IPS-18a (cell line): ENCODE results near the gene FAM107B.

ENCODE experiments used
- H3K27ac ChIP-seq: one replicate; pipeline ENCODE4 v1.5.1; 2013; ENCODE audit warnings: low read length
- H3K27me3 ChIP-seq: one replicate; pipeline ENCODE4 v1.6.1; 2013; ENCODE audit warnings: mild to moderate bottlenecking, low read length; ENCODE audit not compliant: control insufficient read depth, insufficient read depth
- H3K36me3 ChIP-seq: one replicate; pipeline ENCODE4 v1.6.1; 2013; ENCODE audit warnings: low read depth, low read length; ENCODE audit not compliant: control insufficient read depth
- H3K4me1 ChIP-seq: one replicate; pipeline ENCODE4 v1.6.1; 2013; ENCODE audit warnings: low read depth, low read length; ENCODE audit not compliant: control insufficient read depth
- H3K4me3 ChIP-seq: one replicate; pipeline ENCODE4 v1.5.1; 2013; ENCODE audit warnings: low read length
- H3K9ac ChIP-seq: one replicate; pipeline ENCODE4 v1.6.1; 2013; ENCODE audit warnings: mild to moderate bottlenecking, low read length, moderate library complexity
- H3K9me3 ChIP-seq: one replicate; pipeline ENCODE4 v1.6.1; 2013; ENCODE audit warnings: low read depth, low read length; ENCODE audit not compliant: control insufficient read depth

The FAM107B gene

GRCh38 chr10:14616465-14616864 lies 158.2 kb downstream of the FAM107B start:
- Histone ChIP-seq H3K27me3 (no peaks in the 10 kb centered on the region), H3K4me1 (no peaks in the 10 kb centered on the region), H3K9me3 (no peaks in the 10 kb centered on the region), H3K36me3 (no peaks in the 10 kb centered on the region), H3K4me3 (no peak overlapping the region), H3K9ac (no peak overlapping the region), H3K27ac (no peak overlapping the region)

GRCh38 chr10:14613588-14613920 lies 161.1 kb downstream of the FAM107B start:
- Histone ChIP-seq H3K27me3 (no peaks in the 10 kb centered on the region), H3K9ac (no peak overlapping the region), H3K36me3 (no peaks in the 10 kb centered on the region), H3K9me3 (no peaks in the 10 kb centered on the region), H3K4me1 (no peaks in the 10 kb centered on the region), H3K27ac (no peak overlapping the region), H3K4me3 (no peak overlapping the region)

- Histone ChIP-seq H3K9ac (no peak overlapping the region), H3K9me3 (no peaks in the 10 kb centered on the region), H3K27ac (no peak overlapping the region), H3K4me3 (no peak overlapping the region), H3K36me3 (no peaks in the 10 kb centered on the region), H3K27me3 (no peaks in the 10 kb centered on the region), H3K4me1 (no peaks in the 10 kb centered on the region)
Observed at GRCh38 chr10:14612873-14613587, 161.7 kb downstream of the FAM107B start.

- H3K27ac ChIP-seq, result no peak overlapping the region
- no peaks in the 10 kb centered on the region for H3K36me3 ChIP-seq
- H3K4me1 ChIP-seq, result no peaks in the 10 kb centered on the region
- no peak overlapping the region for H3K9ac ChIP-seq
- no peaks in the 10 kb centered on the region for H3K27me3 ChIP-seq
- no peaks in the 10 kb centered on the region for H3K9me3 ChIP-seq
- no peak overlapping the region for H3K4me3 ChIP-seq
Observed at GRCh38 chr10:14611968-14612693, 162.6 kb downstream of the FAM107B start.

- Histone ChIP-seq H3K27ac (no peak overlapping the region), H3K27me3 (peaks cover 20% of the 10 kb centered on the region), H3K4me3 (no peak overlapping the region), H3K9ac (no peak overlapping the region), H3K36me3 (no peaks in the 10 kb centered on the region), H3K9me3 (no peaks in the 10 kb centered on the region), H3K4me1 (no peaks in the 10 kb centered on the region)
Observed at GRCh38 chr10:14609178-14609577, 165.5 kb downstream of the FAM107B start.

- Histone ChIP-seq H3K36me3 (no peaks in the 10 kb centered on the region), H3K27ac (no peak overlapping the region), H3K4me3 (no peak overlapping the region), H3K9ac (no peak overlapping the region), H3K4me1 (no peaks in the 10 kb centered on the region), H3K27me3 (peaks cover 21% of the 10 kb centered on the region), H3K9me3 (no peaks in the 10 kb centered on the region)
Observed at GRCh38 chr10:14608381-14609001, 166.2 kb downstream of the FAM107B start.

GRCh38 chr10:14606633-14607032 lies 168.1 kb downstream of the FAM107B start:
- Histone ChIP-seq H3K27ac (no peak overlapping the region), H3K4me3 (no peak overlapping the region), H3K9ac (no peak overlapping the region), H3K36me3 (no peaks in the 10 kb centered on the region), H3K9me3 (no peaks in the 10 kb centered on the region), H3K27me3 (peaks cover 34% of the 10 kb centered on the region), H3K4me1 (peaks cover 4% of the 10 kb centered on the region)

GRCh38 chr10:14605231-14605925 lies 169.3 kb downstream of the FAM107B start:
- Histone ChIP-seq H3K27ac (no peak overlapping the region), H3K9me3 (no peaks in the 10 kb centered on the region), H3K4me3 (peak overlapping the region; percentile 38), H3K27me3 (peaks cover 34% of the 10 kb centered on the region), H3K9ac (no peak overlapping the region), H3K4me1 (peaks cover 4% of the 10 kb centered on the region), H3K36me3 (peaks cover 4% of the 10 kb centered on the region)

- peak overlapping the region; percentile 38 for H3K4me3 ChIP-seq
- H3K27me3 ChIP-seq, result peaks cover 34% of the 10 kb centered on the region
- peaks cover 4% of the 10 kb centered on the region for H3K36me3 ChIP-seq
- peaks cover 4% of the 10 kb centered on the region for H3K4me1 ChIP-seq
- no peak overlapping the region for H3K27ac ChIP-seq
- no peak overlapping the region for H3K9ac ChIP-seq
- no peaks in the 10 kb centered on the region for H3K9me3 ChIP-seq
Observed at GRCh38 chr10:14604181-14605142, 170.2 kb downstream of the FAM107B start.

- Histone ChIP-seq H3K4me1 (peaks cover 4% of the 10 kb centered on the region), H3K27ac (no peak overlapping the region), H3K4me3 (peak overlapping the region; percentile 78), H3K9ac (peak overlapping the region; percentile 58), H3K27me3 (peaks cover 34% of the 10 kb centered on the region), H3K9me3 (no peaks in the 10 kb centered on the region), H3K36me3 (peaks cover 4% of the 10 kb centered on the region)
Observed at GRCh38 chr10:14603534-14604102, 171.1 kb downstream of the FAM107B start.
